GM18951 (cell line): Measurements from ENCODE around the gene DNASE1.

Source experiments
- POLR2A ChIP-seq: IDR thresholded peaks from 4 replicates; pipeline ENCODE4 v1.6.1; 2011; ENCODE audit warnings: mild to moderate bottlenecking; ENCODE audit not compliant: insufficient read length, insufficient read depth; ENCODE audit errors: extremely low read depth
- in situ Hi-C: fragments of 300-500 bp; cut with MboI; formaldehyde crosslinking; loops from one replicate; pipeline ENCODE4 v1.12.0; 2022; ENCODE audit warnings: low sequenced_read_pairs, mixed read lengths, inconsistent platforms; ENCODE audit not compliant: unreplicated experiment

The DNASE1 gene

DNA sequence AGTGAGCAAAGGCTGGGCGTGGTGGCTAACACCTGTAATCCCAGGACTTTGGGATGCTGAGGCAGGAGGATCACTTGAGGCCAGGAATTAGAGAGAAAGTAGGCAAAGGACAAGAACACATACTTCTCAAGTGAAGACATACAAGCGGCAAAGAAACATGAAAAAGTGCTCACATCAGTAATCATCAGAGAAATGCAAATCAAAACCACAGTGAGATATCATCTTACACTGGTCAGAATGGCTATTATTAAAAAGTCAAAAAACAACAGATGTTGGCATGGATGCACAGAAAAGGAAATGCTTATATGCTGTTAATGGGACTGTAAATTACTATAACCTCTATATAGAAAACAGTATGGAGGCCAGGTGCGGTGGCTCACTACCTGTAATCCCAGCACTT is 30.8 kb upstream of the DNASE1 start:
- in situ Hi-C loops = no loop called here
- no peak for TF ChIP-seq POLR2A

DNA sequence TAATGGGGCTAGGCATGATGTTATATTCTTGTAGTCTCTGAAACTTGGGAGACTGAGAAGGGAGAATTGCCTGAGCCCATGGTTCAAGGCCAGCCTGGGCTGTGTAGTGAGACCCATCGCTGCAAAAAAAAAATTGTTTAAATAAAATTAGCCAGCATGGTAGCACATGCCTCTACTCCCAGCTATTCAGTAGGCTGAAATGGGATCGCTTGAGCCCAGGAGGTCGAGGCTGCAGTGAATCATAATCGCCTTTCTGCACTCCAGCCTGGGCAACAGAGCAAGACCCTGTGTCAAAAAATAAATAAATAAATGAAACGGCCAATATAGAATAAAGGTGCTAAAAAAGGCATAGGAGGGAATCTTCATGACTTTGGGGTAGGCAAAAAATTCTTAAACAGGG is 29.2 kb upstream of the DNASE1 start:
- in situ Hi-C loops = no loop called here
- TF ChIP-seq POLR2A = no peak

DNA sequence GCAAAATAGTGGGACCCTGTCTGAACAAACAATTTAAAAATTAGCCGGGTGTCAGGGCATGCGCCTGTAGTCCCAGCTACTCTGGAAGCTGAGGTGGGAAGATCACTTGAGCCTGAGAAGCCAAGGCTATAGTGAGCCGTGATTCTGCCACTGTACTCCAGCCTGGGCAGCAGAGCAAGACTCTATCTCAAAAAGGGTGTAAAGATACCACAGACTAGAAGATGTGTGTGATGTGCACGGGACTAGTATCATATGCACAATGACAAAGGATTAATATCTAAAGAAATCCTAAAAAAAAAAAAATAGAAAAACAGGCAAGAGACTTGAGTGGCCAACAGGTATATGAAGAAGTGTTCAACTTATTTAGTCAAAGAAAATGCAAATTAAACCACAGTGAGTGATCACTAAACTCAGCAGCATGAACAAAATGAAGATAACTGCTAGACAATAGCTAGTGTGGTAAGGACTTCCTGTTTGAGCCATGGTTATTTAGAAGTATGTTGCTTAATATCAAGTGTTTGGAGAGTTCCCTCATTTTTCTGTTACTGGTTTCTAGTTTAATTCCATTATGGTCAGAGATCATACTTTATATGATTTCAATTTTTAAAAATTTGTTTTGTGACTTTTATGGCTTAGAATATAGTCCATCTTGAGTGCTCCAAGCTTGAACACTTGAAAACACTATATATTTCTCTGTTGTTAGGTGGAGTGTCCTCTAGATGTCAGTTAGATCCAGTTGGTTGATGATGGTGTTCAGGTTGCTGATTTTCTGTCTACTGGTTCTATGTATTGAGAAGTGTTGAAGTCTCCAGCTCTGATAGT is 28.4 kb upstream of the DNASE1 start:
- in situ Hi-C loops = no loop called here
- TF ChIP-seq POLR2A = no peak

GRCh38 chr16:3637371-3637923 is 17.0 kb upstream of the DNASE1 start:
- in situ Hi-C loops = no loop called here
- no peak for TF ChIP-seq POLR2A

- no peak for TF ChIP-seq POLR2A
- in situ Hi-C loops = no loop called here
Measured at GRCh38 chr16:3638916-3639644, 15.4 kb upstream of the DNASE1 start.

GRCh38 chr16:3640207-3640606 is 14.3 kb upstream of the DNASE1 start:
- TF ChIP-seq POLR2A = no peak
- in situ Hi-C loops = no loop called here

GRCh38 chr16:3640632-3641501 is 13.6 kb upstream of the DNASE1 start:
- in situ Hi-C loops = no loop called here
- TF ChIP-seq POLR2A = no peak

- no peak for TF ChIP-seq POLR2A
- in situ Hi-C loops = no loop called here
Measured at GRCh38 chr16:3641801-3642396, 12.6 kb upstream of the DNASE1 start.

GRCh38 chr16:3642397-3643094 is 11.9 kb upstream of the DNASE1 start:
- no peak for TF ChIP-seq POLR2A
- in situ Hi-C loops = no loop called here

DNA sequence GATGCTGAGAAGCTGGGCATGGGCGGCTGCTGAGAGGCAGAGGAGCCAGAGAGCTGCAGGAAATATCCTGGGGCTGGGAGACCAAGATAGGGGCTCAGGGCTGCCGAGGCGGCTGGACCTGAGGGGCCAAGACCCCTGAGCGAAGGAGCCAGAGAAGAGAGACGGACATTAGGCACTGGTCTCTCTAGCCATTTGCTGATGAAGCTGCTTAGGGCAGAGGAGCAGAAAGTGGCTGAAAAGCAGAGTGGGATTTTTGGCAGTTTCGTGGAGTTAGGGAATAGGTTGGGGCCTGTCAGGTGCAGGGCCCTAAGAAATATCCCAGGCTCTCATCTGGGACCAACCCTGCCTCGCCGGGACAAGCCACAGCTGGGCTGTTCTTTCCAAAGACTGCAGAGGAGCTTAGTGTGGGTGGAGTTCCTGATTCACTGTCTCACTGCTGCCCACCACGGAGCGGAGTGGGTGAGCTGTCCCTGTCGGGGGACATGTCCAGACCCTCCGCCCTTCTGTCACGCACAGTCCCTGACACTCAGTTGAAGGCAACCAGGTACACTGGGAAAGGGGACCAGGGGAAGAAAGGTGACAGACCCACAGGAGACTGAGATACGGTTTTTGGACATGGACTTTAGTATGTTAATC is 11.3 kb upstream of the DNASE1 start:
- in situ Hi-C loops = no loop called here

GRCh38 chr16:3645108-3645503 is 9.4 kb upstream of the DNASE1 start:
- no peak for TF ChIP-seq POLR2A
- in situ Hi-C loops = no loop called here

More for the DNA sequence above, 11.3 kb upstream of the DNASE1 start:
- no peak for TF ChIP-seq POLR2A
